ENCODE data around the gene IMMP2L. TPM values are rescaled to one million over a fixed set of nuclear protein-coding genes. Genes with fewer than 3 reads are reported as not detected.

Gene IMMP2L
- total RNA-seq, 2 experiments from 2014 or later, result 10.2 to 12.8 TPM

DNA sequence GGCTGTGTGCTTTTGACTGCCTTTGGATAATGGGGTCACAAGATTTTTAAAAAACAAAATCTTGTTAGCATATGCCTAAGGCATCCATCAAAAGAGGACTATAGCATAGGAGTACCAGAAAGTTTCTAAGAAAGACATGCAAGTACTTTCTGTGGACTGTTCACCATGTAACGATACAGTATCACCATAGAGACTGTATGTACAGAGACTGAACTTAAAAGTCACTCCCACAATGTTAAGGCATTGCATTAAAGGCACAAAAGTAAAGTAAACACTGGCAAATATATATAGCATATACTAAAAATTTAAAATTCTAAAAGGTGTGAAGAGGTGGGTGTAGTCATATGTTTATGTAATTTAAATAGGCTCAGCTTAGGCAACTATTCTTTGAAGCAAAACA is 190.9 kb downstream of the IMMP2L start:
- POLR2A ChIA-PET, result no interaction called here
- H3K4me1 Mint-ChIP-seq, result no peaks in the 10 kb centered on the region
- DNase-seq (no peak), ATAC-seq (ENCODE audit: low read depth) (no peak)
- no peak overlapping the region for H3K4me3 Mint-ChIP-seq
- H3K36me3 Mint-ChIP-seq, result no peaks in the 10 kb centered on the region
- no peaks in the 10 kb centered on the region for H3K9me3 Mint-ChIP-seq
- no peaks in the 10 kb centered on the region for H3K27me3 Mint-ChIP-seq
- H3K27ac Mint-ChIP-seq, result no peak overlapping the region

DNA sequence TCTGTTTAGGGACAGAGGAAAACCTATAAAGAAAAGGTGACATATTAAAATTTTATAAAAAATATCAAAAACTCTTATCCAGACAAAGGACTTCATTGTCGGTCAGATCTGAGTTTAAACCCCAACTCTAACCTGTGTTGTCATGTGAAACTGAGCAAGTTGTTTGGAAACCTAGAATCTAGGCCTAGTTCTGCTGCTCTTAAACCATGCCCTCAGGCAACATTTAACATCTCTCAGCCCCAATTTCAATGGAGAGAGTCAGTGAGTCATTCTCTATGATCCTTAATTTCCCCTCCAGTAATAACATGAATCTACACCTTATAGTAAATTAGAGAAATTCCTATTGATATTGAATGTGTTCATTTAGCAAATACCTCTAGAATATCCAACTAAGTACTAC is 192.3 kb downstream of the IMMP2L start:
- no peak overlapping the region for H3K27ac Mint-ChIP-seq
- H3K4me3 Mint-ChIP-seq, result no peak overlapping the region
- no peaks in the 10 kb centered on the region for H3K36me3 Mint-ChIP-seq
- H3K4me1 Mint-ChIP-seq, result no peaks in the 10 kb centered on the region
- no peaks in the 10 kb centered on the region for H3K27me3 Mint-ChIP-seq
- DNase-seq, result no peak
- no peaks in the 10 kb centered on the region for H3K9me3 Mint-ChIP-seq
- ATAC-seq (ENCODE audit: low read depth), result no peak
- POLR2A ChIA-PET, result no interaction called here

DNA sequence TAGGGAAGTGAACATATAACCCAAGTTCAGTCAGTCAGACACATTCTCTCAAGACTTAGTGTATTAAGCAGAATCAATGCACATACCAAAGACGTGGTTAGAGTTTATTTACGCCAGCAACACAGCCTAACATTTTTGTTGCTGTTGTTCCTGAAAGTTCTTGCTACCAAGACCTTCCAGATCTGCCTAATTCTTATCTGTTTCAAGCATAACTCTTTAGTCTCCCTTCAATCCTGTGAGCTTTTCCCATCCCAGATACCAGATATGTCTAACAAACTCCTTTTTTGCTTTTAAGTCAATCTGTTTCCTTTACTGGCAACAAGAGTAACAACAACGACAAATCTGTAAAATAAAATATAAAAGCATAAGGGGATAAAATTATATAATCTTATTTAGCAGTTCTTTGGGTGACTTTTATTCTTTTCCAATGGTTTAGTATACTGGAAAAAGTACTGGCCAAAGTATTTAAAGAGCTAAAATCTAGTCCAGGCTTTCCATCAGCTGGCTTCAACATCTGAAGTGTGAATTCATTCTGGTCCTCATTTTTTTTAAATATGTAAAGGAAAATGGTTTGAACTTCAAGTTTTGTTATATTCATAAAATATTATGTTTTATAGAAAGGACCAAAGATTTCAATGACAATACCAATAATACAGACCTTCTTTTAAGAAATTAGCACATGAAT is 193.8 kb downstream of the IMMP2L start:
- H3K4me1 Mint-ChIP-seq, result no peaks in the 10 kb centered on the region
- no peak overlapping the region for H3K27ac Mint-ChIP-seq
- no peaks in the 10 kb centered on the region for H3K27me3 Mint-ChIP-seq
- DNase-seq, result no peak
- no peak overlapping the region for H3K4me3 Mint-ChIP-seq
- no peak for ATAC-seq (ENCODE audit: low read depth)
- H3K9me3 Mint-ChIP-seq, result no peaks in the 10 kb centered on the region
- POLR2A ChIA-PET, result no interaction called here
- no peaks in the 10 kb centered on the region for H3K36me3 Mint-ChIP-seq

DNA sequence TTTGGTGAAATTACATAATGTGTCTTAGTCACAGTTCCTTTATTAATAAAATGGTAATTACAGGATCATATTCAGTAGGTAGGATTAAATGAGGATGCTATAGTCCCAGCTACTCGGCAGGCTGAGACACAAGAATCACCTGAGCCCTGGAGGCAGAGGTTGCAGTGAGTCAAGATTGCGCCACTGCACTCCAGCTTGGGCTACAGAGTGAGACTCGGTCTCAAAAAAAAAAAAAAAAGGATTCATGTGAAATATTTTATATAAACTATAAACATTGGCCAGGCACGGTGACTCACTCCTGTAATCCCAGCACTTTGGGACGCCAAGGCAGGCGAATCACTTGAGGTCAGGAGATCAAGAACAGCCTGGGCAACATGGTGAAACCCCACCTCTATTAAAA is 197.9 kb downstream of the IMMP2L start:
- Mint-ChIP-seq H3K27ac (no peak overlapping the region), H3K36me3 (no peaks in the 10 kb centered on the region), H3K4me3 (no peak overlapping the region), H3K9me3 (no peaks in the 10 kb centered on the region), H3K27me3 (no peaks in the 10 kb centered on the region), H3K4me1 (no peaks in the 10 kb centered on the region)
- no peak for ATAC-seq (ENCODE audit: low read depth)
- no peak for DNase-seq
- POLR2A ChIA-PET, result interaction anchor here (0.7 kb wide), 1 partner anchor 20 kb away, joined by 6 read pairs; no protein-coding TSS in a partner anchor

DNA sequence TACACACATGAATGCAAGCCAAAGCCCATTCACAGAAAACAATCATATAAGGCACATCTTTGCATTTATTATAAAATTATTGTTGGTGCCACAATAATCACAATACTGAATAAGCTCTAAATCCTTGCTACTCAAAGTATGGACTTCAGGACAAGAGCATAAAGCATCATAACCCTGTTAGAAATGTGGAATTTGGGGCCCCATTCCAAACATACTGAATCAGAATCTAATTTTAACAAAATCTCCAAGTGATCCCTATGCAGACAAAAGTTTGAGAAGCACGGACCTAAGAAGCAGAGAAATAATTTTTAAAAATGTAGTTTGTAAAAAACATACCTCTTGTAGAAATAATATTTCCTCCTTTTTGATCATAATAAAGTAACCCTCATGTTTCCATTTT is 199.2 kb downstream of the IMMP2L start:
- H3K4me1 Mint-ChIP-seq, result no peaks in the 10 kb centered on the region
- POLR2A ChIA-PET, result no interaction called here
- no peak overlapping the region for H3K4me3 Mint-ChIP-seq
- H3K27ac Mint-ChIP-seq, result no peak overlapping the region
- DNase-seq (no peak), ATAC-seq (ENCODE audit: low read depth) (no peak)
- H3K36me3 Mint-ChIP-seq, result no peaks in the 10 kb centered on the region
- H3K27me3 Mint-ChIP-seq, result no peaks in the 10 kb centered on the region
- H3K9me3 Mint-ChIP-seq, result no peaks in the 10 kb centered on the region

DNA sequence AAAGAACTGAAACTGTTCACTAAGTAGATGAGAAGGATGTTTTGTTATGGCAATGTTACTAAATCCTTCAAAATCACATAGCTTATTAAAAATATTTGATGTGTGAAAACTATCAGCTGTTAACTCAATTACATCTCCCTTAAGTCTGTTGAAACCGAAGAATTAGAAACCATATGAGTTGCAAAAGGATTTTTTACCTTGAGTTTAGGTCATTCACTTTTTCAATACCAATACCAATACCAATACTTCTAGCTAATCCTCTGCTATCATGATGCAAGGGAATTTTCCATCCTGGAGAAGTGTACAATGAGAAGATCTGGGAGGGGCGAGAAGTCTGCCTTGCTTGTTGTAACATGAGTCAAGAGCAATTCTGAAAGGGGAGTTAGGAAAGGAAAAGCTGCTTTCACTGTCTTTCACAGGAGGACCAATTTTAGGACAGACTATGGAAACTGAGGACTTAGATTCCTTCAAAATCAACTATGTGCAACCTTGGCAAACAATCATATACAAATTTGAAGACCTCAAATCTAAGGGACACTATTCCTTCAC is 199.7 kb downstream of the IMMP2L start:
- no peak for ATAC-seq (ENCODE audit: low read depth)
- POLR2A ChIA-PET, result no interaction called here

DNA sequence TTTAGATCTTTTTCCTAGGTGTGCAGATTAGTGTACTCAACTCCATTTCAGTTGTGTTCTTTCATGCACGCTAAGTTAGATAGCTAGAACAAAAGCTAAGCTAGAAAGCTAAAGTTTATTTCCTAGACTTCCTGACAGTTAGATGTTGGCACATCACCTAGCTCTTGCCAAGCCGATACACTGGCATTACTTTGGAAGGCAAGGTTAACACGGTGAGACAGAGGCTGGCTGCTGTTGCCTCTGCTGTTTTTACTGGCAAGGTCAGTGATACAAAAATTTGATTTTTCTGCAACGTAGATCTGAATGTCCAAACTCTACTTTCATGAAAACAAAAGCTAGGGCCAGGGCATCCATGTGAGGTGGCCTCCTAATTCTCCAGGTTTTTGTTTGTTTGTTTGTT is 203.4 kb downstream of the IMMP2L start:
- H3K27me3 Mint-ChIP-seq, result no peaks in the 10 kb centered on the region

More for the DNA sequence above, 199.7 kb downstream of the IMMP2L start:
- no peaks in the 10 kb centered on the region for H3K9me3 Mint-ChIP-seq
- H3K27me3 Mint-ChIP-seq, result no peaks in the 10 kb centered on the region
- H3K4me3 Mint-ChIP-seq, result no peak overlapping the region
- no peak overlapping the region for H3K27ac Mint-ChIP-seq
- no peaks in the 10 kb centered on the region for H3K4me1 Mint-ChIP-seq
- H3K36me3 Mint-ChIP-seq, result no peaks in the 10 kb centered on the region
- no peak for DNase-seq

DNA sequence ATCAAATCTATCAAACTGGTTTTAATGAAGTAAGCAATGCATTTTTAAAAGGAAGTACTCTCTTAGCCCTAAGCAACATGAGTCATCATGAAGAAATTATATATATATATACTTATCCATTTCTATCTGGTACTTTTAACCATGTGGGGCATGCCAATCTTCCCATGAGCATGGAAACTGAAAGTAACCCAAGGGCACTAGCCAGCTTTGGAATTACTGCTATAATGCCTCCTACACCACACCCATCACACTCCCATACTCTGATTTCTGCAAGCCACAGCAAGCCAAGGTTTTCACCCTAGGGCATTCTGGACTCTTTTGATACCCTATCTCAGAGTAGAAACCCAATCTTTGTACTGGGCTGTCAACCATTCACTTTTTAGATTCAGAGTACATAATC is 204.6 kb downstream of the IMMP2L start:
- no peak overlapping the region for H3K27ac Mint-ChIP-seq
- ATAC-seq (ENCODE audit: low read depth) (no peak), DNase-seq (no peak)
- no peak overlapping the region for H3K4me3 Mint-ChIP-seq
- H3K27me3 Mint-ChIP-seq, result no peaks in the 10 kb centered on the region
- no peaks in the 10 kb centered on the region for H3K9me3 Mint-ChIP-seq
- no peaks in the 10 kb centered on the region for H3K36me3 Mint-ChIP-seq
- no peaks in the 10 kb centered on the region for H3K4me1 Mint-ChIP-seq
- POLR2A ChIA-PET, result no interaction called here

More for the DNA sequence above, 203.4 kb downstream of the IMMP2L start:
- no peaks in the 10 kb centered on the region for H3K9me3 Mint-ChIP-seq
- H3K36me3 Mint-ChIP-seq, result no peaks in the 10 kb centered on the region
- no peak overlapping the region for H3K27ac Mint-ChIP-seq
- H3K4me1 Mint-ChIP-seq, result no peaks in the 10 kb centered on the region
- ATAC-seq (ENCODE audit: low read depth), result no peak
- H3K4me3 Mint-ChIP-seq, result no peak overlapping the region
- POLR2A ChIA-PET, result no interaction called here
- DNase-seq, result no peak

DNA sequence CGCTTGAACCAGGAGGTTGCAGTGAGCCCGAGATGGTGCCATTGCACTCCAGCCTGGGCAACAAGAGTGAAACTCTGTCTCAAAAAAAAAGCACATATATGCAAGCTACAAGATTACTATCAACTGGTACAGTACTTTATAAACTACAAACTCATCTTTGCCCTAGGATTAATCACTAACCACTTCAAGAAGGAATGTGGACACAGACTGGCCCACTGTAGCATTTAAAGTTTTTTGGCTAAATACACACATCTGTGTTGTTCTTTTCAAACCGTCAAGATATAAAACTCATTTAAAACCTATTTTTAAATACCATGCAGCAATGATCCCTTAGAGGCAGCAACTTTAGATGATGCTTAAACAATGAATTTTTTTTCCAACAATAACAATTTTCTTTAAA is 205.4 kb downstream of the IMMP2L start:
- H3K4me3 Mint-ChIP-seq, result no peak overlapping the region
- H3K27ac Mint-ChIP-seq, result no peak overlapping the region
- ATAC-seq (ENCODE audit: low read depth) (no peak), DNase-seq (no peak)
- H3K27me3 Mint-ChIP-seq, result no peaks in the 10 kb centered on the region
- POLR2A ChIA-PET, result no interaction called here
- H3K4me1 Mint-ChIP-seq, result no peaks in the 10 kb centered on the region
- H3K36me3 Mint-ChIP-seq, result no peaks in the 10 kb centered on the region
- H3K9me3 Mint-ChIP-seq, result no peaks in the 10 kb centered on the region

DNA sequence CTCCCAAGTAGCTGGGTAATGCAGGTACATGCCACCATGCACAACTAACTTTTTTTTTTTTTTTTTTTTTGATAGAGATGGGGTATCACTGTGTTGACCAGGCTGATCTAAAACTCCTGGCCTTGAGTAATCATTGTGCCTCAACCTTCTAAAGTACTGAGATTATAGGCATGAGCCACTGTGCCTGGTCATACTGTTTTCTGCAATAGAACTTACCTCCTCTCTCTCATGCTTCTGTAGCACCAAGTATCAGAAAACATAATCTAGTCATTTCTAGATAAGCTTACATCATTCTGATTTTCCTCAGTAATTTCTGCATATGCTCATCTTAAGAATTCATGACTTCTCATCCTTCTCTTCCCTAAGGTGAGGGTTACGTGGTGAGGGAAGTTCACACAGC is 210.0 kb downstream of the IMMP2L start:
- H3K27me3 Mint-ChIP-seq, result no peaks in the 10 kb centered on the region
- DNase-seq (no peak), ATAC-seq (ENCODE audit: low read depth) (no peak)
- POLR2A ChIA-PET, result no interaction called here
- no peaks in the 10 kb centered on the region for H3K4me1 Mint-ChIP-seq
- H3K36me3 Mint-ChIP-seq, result no peaks in the 10 kb centered on the region
- no peaks in the 10 kb centered on the region for H3K9me3 Mint-ChIP-seq
- no peak overlapping the region for H3K27ac Mint-ChIP-seq
- no peak overlapping the region for H3K4me3 Mint-ChIP-seq

DNA sequence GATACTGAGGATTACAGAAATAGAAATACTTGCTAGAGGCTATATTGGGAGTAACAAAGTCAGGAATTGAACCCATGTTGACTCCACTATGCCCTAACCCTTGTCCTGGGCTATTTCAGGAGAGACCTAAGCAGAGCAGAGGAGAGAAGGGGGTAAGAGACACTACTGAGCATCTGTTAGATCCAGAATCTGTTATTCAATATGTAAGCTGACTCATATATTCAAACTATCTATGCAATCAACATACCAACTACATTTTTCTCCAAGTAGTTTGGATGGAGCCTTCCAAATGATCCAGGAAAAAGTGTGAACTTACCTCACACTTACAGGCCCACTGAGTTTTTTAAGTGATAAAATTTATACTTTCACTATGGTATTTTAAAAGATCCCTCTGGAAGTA is 216.1 kb downstream of the IMMP2L start:
- Mint-ChIP-seq H3K9me3 (peaks cover 9% of the 10 kb centered on the region), H3K27me3 (no peaks in the 10 kb centered on the region), H3K36me3 (peaks cover 3% of the 10 kb centered on the region), H3K4me1 (no peaks in the 10 kb centered on the region), H3K4me3 (no peak overlapping the region), H3K27ac (no peak overlapping the region)
- no peak for DNase-seq
- ATAC-seq (ENCODE audit: low read depth), result no peak
- POLR2A ChIA-PET, result no interaction called here

DNA sequence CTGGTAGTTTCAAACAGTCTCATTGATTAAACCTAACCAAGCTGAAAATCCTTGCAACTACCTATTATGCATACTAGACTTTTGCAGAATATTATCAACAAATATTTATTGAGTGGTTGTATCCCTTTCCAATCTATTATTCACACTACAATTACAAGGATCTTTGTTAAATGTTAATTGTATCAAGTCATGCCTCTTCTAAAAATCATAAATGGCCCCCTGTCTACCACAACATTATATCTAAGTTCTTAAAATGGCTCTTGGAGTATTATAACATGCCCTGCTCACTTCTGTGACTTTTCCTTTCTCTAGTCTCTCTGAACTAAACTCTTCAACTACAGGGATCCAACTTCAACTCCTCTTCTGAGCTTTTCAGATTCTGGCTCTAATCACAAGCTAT is 219.3 kb downstream of the IMMP2L start:
- Mint-ChIP-seq H3K9me3 (peaks cover 9% of the 10 kb centered on the region), H3K4me1 (no peaks in the 10 kb centered on the region), H3K27ac (no peak overlapping the region), H3K4me3 (no peak overlapping the region), H3K27me3 (no peaks in the 10 kb centered on the region), H3K36me3 (peaks cover 3% of the 10 kb centered on the region)
- POLR2A ChIA-PET, result no interaction called here
- DNase-seq (no peak), ATAC-seq (ENCODE audit: low read depth) (no peak)

DNA sequence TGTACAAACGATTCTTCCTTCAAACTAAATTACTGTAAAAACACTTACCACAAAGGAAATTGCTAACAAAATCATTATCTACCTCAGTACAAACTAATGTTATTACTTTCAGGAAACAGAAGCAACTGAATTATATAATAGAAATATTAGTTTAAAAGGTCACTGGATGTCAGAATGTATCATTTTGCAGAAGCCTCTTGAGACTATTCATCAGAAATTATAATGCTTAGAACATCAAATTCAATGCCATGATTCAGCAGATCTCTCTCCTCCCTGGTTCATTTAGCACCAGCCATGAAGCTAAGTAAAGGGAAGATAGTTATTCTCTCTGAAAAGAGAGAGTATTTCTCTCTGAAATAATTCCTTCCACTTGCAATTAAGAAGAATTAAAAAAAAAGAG is 223.3 kb downstream of the IMMP2L start:
- POLR2A ChIA-PET, result no interaction called here
- no peaks in the 10 kb centered on the region for H3K27me3 Mint-ChIP-seq
- ATAC-seq (ENCODE audit: low read depth) (no peak), DNase-seq (no peak)
- H3K9me3 Mint-ChIP-seq, result peaks cover 8% of the 10 kb centered on the region
- no peak overlapping the region for H3K27ac Mint-ChIP-seq
- H3K4me1 Mint-ChIP-seq, result no peaks in the 10 kb centered on the region
- H3K36me3 Mint-ChIP-seq, result peaks cover 3% of the 10 kb centered on the region
- no peak overlapping the region for H3K4me3 Mint-ChIP-seq

DNA sequence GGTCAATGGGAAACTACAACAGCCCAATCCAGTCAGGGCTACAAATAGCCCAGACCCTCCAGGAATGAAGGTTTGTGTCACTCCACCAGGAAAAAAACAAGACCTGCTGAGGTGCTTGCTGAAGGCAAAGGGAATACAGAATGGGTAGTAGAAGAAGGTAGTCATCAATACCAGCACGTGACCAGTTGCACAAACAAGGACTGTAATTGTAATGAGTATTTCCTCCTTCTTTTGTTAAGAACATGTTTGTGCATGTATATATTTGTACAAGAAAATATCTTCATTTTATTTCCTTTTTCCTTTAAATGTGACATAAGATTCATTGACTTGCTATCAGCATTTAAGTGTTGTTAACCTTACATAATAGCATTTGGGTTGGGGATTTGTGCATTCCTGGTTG is 229.3 kb downstream of the IMMP2L start:
- Mint-ChIP-seq H3K27me3 (no peaks in the 10 kb centered on the region), H3K4me1 (no peaks in the 10 kb centered on the region), H3K9me3 (peaks cover 4% of the 10 kb centered on the region), H3K27ac (no peak overlapping the region), H3K36me3 (no peaks in the 10 kb centered on the region), H3K4me3 (no peak overlapping the region)
- POLR2A ChIA-PET, result no interaction called here
- ATAC-seq (ENCODE audit: low read depth), result no peak
- no peak for DNase-seq

DNA sequence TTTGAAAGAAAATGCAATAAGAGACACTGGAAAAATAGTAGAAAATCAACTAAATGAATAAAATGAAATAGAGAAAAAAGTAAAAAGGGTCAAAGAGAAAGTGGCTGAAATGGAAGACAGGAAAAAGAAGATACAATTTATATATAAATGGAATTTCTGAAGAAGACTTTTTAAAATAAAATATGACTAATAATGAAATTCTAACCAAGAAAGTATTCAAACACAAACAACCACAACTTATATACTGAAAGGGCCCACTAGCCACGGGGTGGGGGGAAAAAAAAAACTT is 232.1 kb downstream of the IMMP2L start:
- no peaks in the 10 kb centered on the region for H3K4me1 Mint-ChIP-seq
- H3K27me3 Mint-ChIP-seq, result no peaks in the 10 kb centered on the region
- H3K4me3 Mint-ChIP-seq, result no peak overlapping the region
- DNase-seq, result no peak
- POLR2A ChIA-PET, result no interaction called here
- ATAC-seq (ENCODE audit: low read depth), result no peak
- H3K27ac Mint-ChIP-seq, result no peak overlapping the region
- no peaks in the 10 kb centered on the region for H3K36me3 Mint-ChIP-seq
- peaks cover 4% of the 10 kb centered on the region for H3K9me3 Mint-ChIP-seq
